GM12874 (cell line): ENCODE results near the gene BATF3.

Source experiments
- TF ChIP-seq, protein P1 (sequence below): IDR thresholded peaks from 2 replicates; pipeline ENCODE4 v1.5.1; 2011; ENCODE audit warnings: low read depth, mild to moderate bottlenecking, control low read depth, low read length, moderate library complexity; ENCODE audit not compliant: insufficient read depth

The BATF3 gene

DNA sequence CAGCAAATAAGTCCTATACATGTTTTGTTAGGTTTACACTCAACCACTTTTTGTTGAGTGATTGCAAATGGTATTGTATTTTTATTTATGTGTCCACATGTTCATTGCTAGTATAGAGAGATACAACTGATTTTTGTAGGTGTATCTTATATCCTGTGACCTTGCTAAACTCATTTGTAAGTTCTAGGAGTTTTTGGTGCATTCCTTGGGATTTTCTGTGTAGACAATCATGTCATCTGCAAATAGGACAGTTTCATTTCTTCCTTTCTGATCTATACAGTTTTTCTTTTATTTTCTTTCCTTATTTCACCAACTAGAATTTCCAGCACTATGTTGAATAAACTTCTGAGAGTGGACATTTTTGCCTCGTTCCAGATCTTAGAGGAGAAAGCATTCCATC, 16.5 kb upstream of the BATF3 start:
- TF ChIP-seq, protein P1, sequence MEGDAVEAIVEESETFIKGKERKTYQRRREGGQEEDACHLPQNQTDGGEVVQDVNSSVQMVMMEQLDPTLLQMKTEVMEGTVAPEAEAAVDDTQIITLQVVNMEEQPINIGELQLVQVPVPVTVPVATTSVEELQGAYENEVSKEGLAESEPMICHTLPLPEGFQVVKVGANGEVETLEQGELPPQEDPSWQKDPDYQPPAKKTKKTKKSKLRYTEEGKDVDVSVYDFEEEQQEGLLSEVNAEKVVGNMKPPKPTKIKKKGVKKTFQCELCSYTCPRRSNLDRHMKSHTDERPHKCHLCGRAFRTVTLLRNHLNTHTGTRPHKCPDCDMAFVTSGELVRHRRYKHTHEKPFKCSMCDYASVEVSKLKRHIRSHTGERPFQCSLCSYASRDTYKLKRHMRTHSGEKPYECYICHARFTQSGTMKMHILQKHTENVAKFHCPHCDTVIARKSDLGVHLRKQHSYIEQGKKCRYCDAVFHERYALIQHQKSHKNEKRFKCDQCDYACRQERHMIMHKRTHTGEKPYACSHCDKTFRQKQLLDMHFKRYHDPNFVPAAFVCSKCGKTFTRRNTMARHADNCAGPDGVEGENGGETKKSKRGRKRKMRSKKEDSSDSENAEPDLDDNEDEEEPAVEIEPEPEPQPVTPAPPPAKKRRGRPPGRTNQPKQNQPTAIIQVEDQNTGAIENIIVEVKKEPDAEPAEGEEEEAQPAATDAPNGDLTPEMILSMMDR = no peak

DNA sequence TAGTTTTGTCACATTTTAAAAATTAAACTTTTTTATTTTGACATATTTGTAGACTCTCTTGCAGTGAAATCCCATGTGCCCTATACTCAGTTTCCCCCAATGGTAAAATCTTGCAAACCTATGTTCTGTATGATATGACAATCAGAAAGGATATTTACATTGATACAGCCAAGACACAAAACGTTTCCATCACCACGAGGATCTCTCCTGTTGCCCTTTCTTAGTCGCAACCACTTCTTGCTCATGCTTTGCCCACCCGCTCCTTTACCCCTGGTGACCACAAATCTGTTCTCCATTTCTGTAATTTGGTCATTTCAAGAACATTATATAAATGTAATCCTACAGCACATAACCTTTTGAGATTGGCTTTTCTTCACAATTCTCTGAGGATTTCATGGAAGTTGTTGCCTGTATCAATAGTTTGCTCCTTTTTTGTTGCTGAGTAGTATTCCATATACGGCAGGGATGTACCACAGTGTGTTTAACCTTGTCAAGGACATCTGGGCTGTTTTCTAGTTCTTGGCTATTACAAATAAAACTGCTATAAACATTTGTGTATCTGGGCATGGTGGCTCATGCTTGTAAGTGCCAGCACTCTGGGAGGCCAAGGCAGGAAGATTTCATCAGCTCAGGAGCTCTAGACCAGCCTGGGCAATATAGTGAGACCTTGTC, 14.0 kb upstream of the BATF3 start:
- TF ChIP-seq, protein P1 = no peak

DNA sequence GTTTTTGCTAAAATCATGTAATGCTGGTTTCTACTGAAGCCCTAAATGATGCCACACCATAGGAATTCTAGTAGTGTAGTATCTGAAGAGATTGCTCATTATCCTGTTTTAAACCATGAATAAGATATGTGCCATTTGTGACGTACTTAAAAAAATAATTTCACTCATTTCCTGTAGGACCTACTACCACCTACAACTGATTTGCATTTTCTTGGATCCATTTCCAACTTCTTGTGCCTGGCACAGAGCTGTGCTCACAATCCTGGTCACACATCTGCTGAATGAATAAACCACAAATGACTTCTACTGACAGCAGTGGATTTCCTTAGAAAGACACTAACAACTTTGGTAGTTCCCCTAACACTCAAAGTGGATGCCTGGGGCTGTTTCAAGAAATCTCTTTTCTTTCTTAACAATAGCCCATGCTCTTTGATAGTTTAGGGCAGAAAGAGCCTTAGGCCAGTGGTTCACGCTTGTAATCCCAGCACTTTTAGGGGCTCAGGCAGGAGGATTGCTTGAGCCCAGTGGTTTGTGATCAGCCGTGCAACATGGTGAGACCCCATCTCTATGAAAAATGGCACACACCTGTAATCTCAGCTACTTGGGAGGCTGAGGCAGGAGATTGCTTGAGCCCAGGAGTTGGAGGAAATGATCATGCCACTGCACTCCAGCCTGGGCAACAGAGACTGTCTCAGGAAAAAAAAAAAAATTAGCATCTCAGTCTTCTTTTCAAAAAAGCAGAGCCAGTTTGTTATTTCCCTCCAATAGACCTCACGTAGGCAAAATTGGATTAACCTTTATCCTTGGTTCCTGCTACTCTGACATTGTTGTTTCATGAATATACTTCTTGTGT, 13.0 kb upstream of the BATF3 start:
- TF ChIP-seq, protein P1 = no peak

- TF ChIP-seq, protein P1 = no peak
Observed at GRCh38 chr1:212710566-212710965, 10.9 kb upstream of the BATF3 start.

DNA sequence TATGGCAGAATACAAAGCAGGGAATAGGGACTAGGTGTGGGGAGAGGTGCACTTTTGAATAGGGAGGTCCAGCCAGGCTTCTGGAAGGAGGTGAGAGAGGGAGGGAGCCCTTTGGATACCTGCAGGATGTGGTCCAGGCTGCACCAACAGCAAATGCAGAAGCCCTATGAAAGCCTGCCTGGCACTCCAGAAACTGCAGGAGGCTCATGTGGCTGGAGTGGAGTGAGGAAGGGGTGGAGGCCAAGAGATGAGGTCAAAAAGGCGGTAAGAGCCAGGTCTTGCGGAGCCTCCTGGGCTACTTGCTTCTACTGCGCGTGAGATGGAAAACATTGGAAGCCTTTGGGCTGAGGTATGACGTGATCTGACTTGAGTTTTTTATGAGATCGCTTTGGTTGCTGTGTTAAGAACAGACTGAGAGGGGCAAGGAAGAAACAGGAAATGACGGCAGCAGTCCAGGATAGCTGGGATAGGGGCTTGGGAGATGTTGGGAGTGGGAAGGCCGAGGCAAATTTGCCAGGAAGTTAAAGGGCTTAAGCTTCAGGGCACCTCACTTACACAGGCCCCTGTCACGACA, 4.4 kb upstream of the BATF3 start:
- TF ChIP-seq, protein P1 = no peak

DNA sequence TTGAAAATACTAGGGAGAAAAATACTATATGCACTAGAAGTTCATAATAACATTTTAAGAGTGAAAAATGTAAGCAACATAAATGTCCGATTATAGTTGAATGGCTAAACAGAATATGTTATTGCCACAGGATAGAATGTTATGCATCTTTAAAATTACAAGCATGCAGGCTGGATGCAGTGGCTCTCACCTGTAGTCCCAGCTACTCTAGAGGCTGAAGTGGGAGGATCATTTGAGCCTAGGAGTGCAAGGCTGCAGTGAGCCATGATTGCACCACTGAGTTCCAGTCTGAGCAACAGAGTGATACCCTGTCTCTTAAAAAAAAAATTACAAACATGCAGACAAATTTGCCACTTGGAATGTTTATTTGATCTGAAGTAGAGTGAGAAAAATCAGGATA, 3.0 kb upstream of the BATF3 start:
- TF ChIP-seq, protein P1 = no peak

GRCh38 chr1:212701910-212702309, 2.3 kb upstream of the BATF3 start:
- TF ChIP-seq, protein P1 = no peak
